LNCAP (cell line): ENCODE data around the gene TENT5D.
A peak's percentile ranks its signal among the peaks of the same experiment; 100 is the strongest.

ENCODE experiments used
- CTCF ChIP-seq: fragments of 450-650 bp; IDR thresholded peaks from 2 replicates; pipeline ENCODE4 v1.5.1; 2017; ENCODE audit warnings: mild to moderate bottlenecking

The TENT5D gene

GRCh38 chrX:80420147-80420546 is at the start of gene TENT5D:
Gene TENT5D (plus strand): TSS chrX:80420447. CDS start chrX:80442540, 22,093 bp downstream.
- TF ChIP-seq CTCF, result no peak

GRCh38 chrX:80388206-80388605 is 32.0 kb upstream of the TENT5D start:
- TF ChIP-seq CTCF, result no peak

- TF ChIP-seq CTCF, result no peak
These were observed 8.2 kb upstream of the TENT5D start for GRCh38 chrX:80412042-80412441.

GRCh38 chrX:80423000-80423399 is 2.8 kb downstream of the TENT5D start:
- no peak for TF ChIP-seq CTCF

- no peak for TF ChIP-seq CTCF
These were observed 3.5 kb downstream of the TENT5D start for GRCh38 chrX:80423744-80424143.

- TF ChIP-seq CTCF, result peak; percentile 35; the same call in 1 of the 2 replicates
These were observed 10.7 kb downstream of the TENT5D start for GRCh38 chrX:80430826-80431504.

- no peak for TF ChIP-seq CTCF
These were observed 11.2 kb downstream of the TENT5D start for GRCh38 chrX:80431505-80431832.

GRCh38 chrX:80432441-80432840 is 12.2 kb downstream of the TENT5D start:
- TF ChIP-seq CTCF, result no peak
